Measurements from ENCODE around the gene RPIA. TPM values are rescaled to one million over a fixed set of nuclear protein-coding genes. Genes with fewer than 3 reads are reported as not detected.
A peak's percentile ranks its signal among the peaks of the same experiment; 100 is the strongest.

RPIA gene
- total RNA-seq, 2 experiments from 2014 or later, result 31.6 to 68.1 TPM

GRCh38 chr2:88764141-88764849 is 72.8 kb downstream of the RPIA start:
- Histone ChIP-seq H3K79me2 (ENCODE audit: insufficient read depth, low read depth, low read length) (peaks cover 36% of the 10 kb centered on the region), H3K4me3 (ENCODE audit: low read depth, low read length, poor library complexity, severe bottlenecking) (peak overlapping the region; percentile 78), H3K27ac (ENCODE audit: low read depth, low read length, poor library complexity, severe bottlenecking) (peak overlapping the region; percentile 86), H3K9me3 (ENCODE audit: low read length) (peaks cover 20% of the 10 kb centered on the region), H2AFZ (ENCODE audit: low read length) (no peak overlapping the region), H3K4me1 (ENCODE audit: insufficient read depth, low read length, poor library complexity, severe bottlenecking) (peaks cover 23% of the 10 kb centered on the region), H4K20me1 (ENCODE audit: insufficient read depth, low read length) (peaks cover 3% of the 10 kb centered on the region; the same call in 1 of the 2 replicates), H3K4me2 (ENCODE audit: low read length) (peak overlapping the region; percentile 74), H3K9me2 (ENCODE audit: insufficient read depth, low read length) (no peaks in the 10 kb centered on the region), H3K36me3 (ENCODE audit: insufficient read depth, low read length) (peaks cover 54% of the 10 kb centered on the region)
- DNase-seq (ENCODE audit: low spot score), result no peak
- TF ChIP-seq EZH2phosphoT487 (IDR thresholded peaks at IDR 0.05; ENCODE audit: borderline replicate concordance, low read depth, low read length), result no peak
- TF ChIP-seq, protein P1, sequence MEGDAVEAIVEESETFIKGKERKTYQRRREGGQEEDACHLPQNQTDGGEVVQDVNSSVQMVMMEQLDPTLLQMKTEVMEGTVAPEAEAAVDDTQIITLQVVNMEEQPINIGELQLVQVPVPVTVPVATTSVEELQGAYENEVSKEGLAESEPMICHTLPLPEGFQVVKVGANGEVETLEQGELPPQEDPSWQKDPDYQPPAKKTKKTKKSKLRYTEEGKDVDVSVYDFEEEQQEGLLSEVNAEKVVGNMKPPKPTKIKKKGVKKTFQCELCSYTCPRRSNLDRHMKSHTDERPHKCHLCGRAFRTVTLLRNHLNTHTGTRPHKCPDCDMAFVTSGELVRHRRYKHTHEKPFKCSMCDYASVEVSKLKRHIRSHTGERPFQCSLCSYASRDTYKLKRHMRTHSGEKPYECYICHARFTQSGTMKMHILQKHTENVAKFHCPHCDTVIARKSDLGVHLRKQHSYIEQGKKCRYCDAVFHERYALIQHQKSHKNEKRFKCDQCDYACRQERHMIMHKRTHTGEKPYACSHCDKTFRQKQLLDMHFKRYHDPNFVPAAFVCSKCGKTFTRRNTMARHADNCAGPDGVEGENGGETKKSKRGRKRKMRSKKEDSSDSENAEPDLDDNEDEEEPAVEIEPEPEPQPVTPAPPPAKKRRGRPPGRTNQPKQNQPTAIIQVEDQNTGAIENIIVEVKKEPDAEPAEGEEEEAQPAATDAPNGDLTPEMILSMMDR (conservative IDR thresholded peaks at IDR 0.05; ENCODE audit: low read length), result no peak
- intact Hi-C loops (cut with micrococcal nuclease; ENCODE audit: unreplicated experiment), result no loop called here
- ChIA-PET POLR2A (interaction anchor here (3.1 kb wide), 1 partner anchor 11 kb away, joined by 57 read pairs; no protein-coding TSS in a partner anchor), CTCF (ENCODE audit: unreplicated experiment) (no interaction called here)
- BruUV-seq (replicated peaks), result no TSS peak

DNA sequence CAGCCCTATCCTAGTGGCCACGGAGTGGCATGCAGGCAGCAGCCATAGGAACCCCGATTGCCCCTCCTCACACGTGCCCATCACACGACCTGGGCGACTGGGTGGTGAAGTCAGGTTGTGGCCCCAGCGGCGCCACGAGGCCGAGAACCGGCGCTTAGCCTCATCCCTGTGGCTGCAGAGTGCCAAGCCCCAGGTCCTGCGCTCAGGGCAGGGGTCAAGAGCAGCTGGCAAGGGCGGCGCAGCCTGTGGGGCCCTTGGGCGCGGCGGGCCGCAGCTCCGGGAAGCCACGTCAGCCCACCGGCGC is 73.3 kb downstream of the RPIA start:
- ChIA-PET POLR2A (interaction anchor here (1.2 to 3.1 kb wide), 2 partner anchors 11 to 15 kb away, joined by 3 to 57 read pairs; no protein-coding TSS in a partner anchor), CTCF (ENCODE audit: unreplicated experiment) (no interaction called here)
- peaks cover 15% of the 10 kb centered on the region for H3K9me3 ChIP-seq (ENCODE audit: low read length)
- H2AFZ ChIP-seq (ENCODE audit: low read length), result no peak overlapping the region
- peak overlapping the region; percentile 86 for H3K27ac ChIP-seq (ENCODE audit: low read depth, low read length, poor library complexity, severe bottlenecking)
- H3K36me3 ChIP-seq (ENCODE audit: insufficient read depth, low read length), result peaks cover 54% of the 10 kb centered on the region
- H3K4me3 ChIP-seq (ENCODE audit: low read depth, low read length, poor library complexity, severe bottlenecking), result peak overlapping the region; percentile 78
- H3K4me2 ChIP-seq (ENCODE audit: low read length), result peak overlapping the region; percentile 74
- intact Hi-C loops (cut with micrococcal nuclease; ENCODE audit: unreplicated experiment), result loop anchor here (5.0 kb wide), 1 partner anchor 138 kb away; the partner anchor contains the start of gene EIF2AK3
- no peaks in the 10 kb centered on the region for H3K9me2 ChIP-seq (ENCODE audit: insufficient read depth, low read length)
- no TSS peak for BruUV-seq (replicated peaks)
- H3K4me1 ChIP-seq (ENCODE audit: insufficient read depth, low read length, poor library complexity, severe bottlenecking), result peaks cover 28% of the 10 kb centered on the region
- H3K79me2 ChIP-seq (ENCODE audit: insufficient read depth, low read depth, low read length), result peaks cover 41% of the 10 kb centered on the region
- H4K20me1 ChIP-seq (ENCODE audit: insufficient read depth, low read length), result peaks cover 3% of the 10 kb centered on the region; the same call in 1 of the 2 replicates
- DNase-seq (ENCODE audit: low spot score), result no peak
- TF ChIP-seq, protein P1 (conservative IDR thresholded peaks at IDR 0.05; ENCODE audit: low read length), result no peak
- no peak for TF ChIP-seq EZH2phosphoT487 (IDR thresholded peaks at IDR 0.05; ENCODE audit: borderline replicate concordance, low read depth, low read length)
